Epidermal melanocyte (primary cell): ENCODE data around the gene BMP10.

Experiments used
- DNase-seq: peaks from one replicate; pipeline ENCODE4 v3.0.0; 2011; ENCODE audit warnings: low spot score; ENCODE audit not compliant: insufficient read length

BMP10 gene

GRCh38 chr2:68853915-68854314 lies 17.3 kb downstream of the BMP10 start:
- DNase-seq: no peak

- no peak for DNase-seq
Observed at GRCh38 chr2:68853035-68853434, 18.2 kb downstream of the BMP10 start.

GRCh38 chr2:68850524-68850923 lies 20.7 kb downstream of the BMP10 start:
- no peak for DNase-seq

GRCh38 chr2:68849579-68850030 lies 21.6 kb downstream of the BMP10 start:
- no peak for DNase-seq

GRCh38 chr2:68847751-68848150 lies 23.4 kb downstream of the BMP10 start:
- no peak for DNase-seq

- DNase-seq: no peak
Observed at GRCh38 chr2:68846091-68846490, 25.1 kb downstream of the BMP10 start.

- DNase-seq: no peak
Observed at GRCh38 chr2:68845043-68845442, 26.2 kb downstream of the BMP10 start.

- DNase-seq: no peak
Observed at GRCh38 chr2:68839260-68839833, 31.9 kb downstream of the BMP10 start.

GRCh38 chr2:68838641-68839040 lies 32.6 kb downstream of the BMP10 start:
- no peak for DNase-seq

GRCh38 chr2:68837861-68838341 lies 33.3 kb downstream of the BMP10 start:
- DNase-seq: no peak

GRCh38 chr2:68837164-68837860 lies 33.9 kb downstream of the BMP10 start:
- DNase-seq: no peak

GRCh38 chr2:68835621-68836020 lies 35.6 kb downstream of the BMP10 start:
- DNase-seq: no peak

GRCh38 chr2:68834737-68835376 lies 36.3 kb downstream of the BMP10 start:
- no peak for DNase-seq

- DNase-seq: no peak
Observed at GRCh38 chr2:68833162-68833561, 38.0 kb downstream of the BMP10 start.

GRCh38 chr2:68832233-68832869 lies 38.8 kb downstream of the BMP10 start:
- DNase-seq: peak; percentile 48

- DNase-seq: no peak
Observed at GRCh38 chr2:68831686-68832232, 39.4 kb downstream of the BMP10 start.

GRCh38 chr2:68829749-68830148 lies 41.4 kb downstream of the BMP10 start:
- no peak for DNase-seq

- peak; percentile 95 for DNase-seq
Observed at GRCh38 chr2:68828887-68829708, 42.1 kb downstream of the BMP10 start.

GRCh38 chr2:68827666-68828065 lies 43.5 kb downstream of the BMP10 start:
- DNase-seq: no peak

- DNase-seq: no peak
Observed at GRCh38 chr2:68825866-68826265, 45.3 kb downstream of the BMP10 start.

- DNase-seq: no peak
Observed at GRCh38 chr2:68824831-68825230, 46.4 kb downstream of the BMP10 start.
